Activated CD4-positive, alpha-beta T cell treated with anti-CD3 and anti-CD28 coated beads, Interleukin-2, Interleukin-6, amounts not matched to agents 100 ng/mL and 50 ng/mL, durations not matched to agents 16 hours and 8 hours (primary cell): ENCODE measurements around the gene PKIB.
"Not testable (repeated sequence)": the region's sequence is repeated elsewhere in the genome, so short reads cannot be mapped to it uniquely, and the experiment has no call there.

Source experiments
- DNase-seq: peaks from one replicate; pipeline ENCODE4 v3.0.0-alpha.2; 2020

Gene PKIB

GRCh38 chr6:122621638-122622037 lies 11.4 kb downstream of the PKIB start:
- no peak for DNase-seq

- DNase-seq = no peak
Measured at GRCh38 chr6:122622479-122622878, 12.3 kb downstream of the PKIB start.

DNA sequence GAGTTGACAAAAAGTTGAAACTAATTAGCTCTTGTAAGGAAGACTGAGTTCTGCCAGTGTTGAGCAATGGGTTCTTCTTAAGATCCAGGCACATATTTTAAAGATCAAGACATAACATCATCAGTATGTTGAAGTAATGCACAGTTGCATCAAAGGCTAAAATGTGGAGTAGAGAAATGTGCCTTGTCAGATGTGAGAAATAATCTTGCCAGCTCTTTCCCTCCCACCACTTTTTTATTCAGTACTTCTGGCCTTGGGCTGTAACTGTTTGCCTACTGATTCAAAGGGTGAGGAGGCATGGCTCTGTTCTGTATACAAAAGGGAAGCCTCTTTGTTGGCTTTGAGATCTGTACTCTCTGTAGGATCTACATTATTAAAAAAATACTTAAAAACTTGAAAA lies 13.1 kb downstream of the PKIB start:
- DNase-seq = no peak

DNA sequence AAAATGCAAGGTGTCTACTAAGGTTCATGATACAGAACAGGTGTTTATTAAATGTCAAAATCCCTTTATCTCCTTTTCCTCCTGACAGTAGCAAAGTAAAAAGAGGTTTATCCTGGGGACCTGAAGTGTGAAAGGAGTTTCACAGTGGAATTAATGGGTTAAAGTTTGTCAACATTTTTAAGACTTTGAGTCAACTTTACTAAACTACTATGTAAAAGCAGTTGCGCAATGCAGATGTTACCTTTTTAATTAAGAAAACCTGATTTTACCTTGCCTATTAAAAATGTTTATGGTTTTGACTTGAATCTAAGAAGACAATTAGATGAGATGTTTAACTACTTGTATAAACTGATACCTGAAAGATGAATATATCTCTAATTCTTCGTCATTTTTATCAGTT lies 14.6 kb downstream of the PKIB start:
- DNase-seq = no peak

- DNase-seq = no peak
Measured at GRCh38 chr6:122628714-122629113, 18.5 kb downstream of the PKIB start.

GRCh38 chr6:122631571-122632249 lies 21.5 kb downstream of the PKIB start:
- DNase-seq = no peak

DNA sequence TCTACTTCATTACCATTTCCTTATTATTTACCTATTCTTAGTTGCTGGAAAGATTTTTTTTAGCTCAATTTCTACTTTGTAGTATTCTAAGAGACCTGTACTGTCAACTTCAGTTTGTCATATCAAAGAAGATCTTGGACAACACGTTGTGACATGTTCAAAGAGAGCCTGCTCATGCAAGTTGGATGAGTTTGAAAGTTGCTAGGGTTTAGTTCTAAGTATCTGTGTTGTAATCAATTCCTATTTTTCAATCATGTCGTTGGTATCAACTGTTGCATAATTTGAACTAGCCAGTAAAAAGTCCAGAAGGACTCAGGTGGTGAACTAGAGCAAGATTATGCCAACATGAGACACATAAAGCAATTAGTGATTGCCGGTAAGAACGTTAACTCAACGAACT lies 30.2 kb downstream of the PKIB start:
- no peak for DNase-seq

DNA sequence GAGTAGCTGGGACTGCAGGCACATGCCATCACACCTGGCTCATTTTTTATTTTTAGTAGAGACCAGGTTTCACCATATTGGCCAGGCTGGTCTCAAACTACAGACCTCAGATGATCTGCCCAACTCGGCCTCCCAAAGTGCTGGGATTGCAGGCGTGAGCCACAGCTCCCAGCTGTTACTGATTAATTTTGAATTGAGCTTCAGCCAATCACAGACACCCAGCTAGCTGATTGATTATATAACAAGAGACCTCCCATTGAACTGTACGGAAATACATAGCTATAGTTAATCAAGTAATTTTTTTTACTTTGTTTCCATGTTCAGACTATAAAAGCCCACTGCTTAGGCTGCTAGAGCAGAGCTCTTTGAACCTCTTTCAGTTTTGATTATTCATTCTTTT lies 31.6 kb downstream of the PKIB start:
- no peak for DNase-seq

GRCh38 chr6:122642604-122643003 lies 32.4 kb downstream of the PKIB start:
- DNase-seq = not testable (repeated sequence)

- DNase-seq = no peak
Measured at GRCh38 chr6:122645256-122645655, 35.1 kb downstream of the PKIB start.

- no peak for DNase-seq
Measured at GRCh38 chr6:122647765-122648164, 37.6 kb downstream of the PKIB start.

- no peak for DNase-seq
Measured at GRCh38 chr6:122648726-122649125, 38.5 kb downstream of the PKIB start.

- no peak for DNase-seq
Measured at GRCh38 chr6:122649701-122650100, 39.5 kb downstream of the PKIB start.

DNA sequence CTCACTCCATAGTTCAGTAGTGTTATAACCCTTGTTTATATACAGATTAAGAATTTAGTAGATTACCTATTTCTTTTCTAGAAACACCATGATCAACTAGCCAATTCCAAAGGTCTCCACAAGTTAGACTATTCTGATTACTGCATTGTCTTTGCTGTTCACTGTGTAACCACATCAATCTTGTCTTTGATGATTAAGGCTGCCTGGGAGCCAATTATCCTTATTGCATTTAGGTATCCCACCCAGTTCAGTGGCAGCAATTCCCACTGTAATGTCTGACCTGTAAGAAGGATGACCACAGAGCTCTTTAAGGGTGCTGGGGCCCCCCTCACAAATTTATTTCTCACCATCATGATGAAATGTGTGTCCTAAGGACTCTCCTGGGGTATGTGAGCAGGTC lies 40.2 kb downstream of the PKIB start:
- DNase-seq = no peak

- no peak for DNase-seq
Measured at GRCh38 chr6:122651031-122651430, 40.8 kb downstream of the PKIB start.

- DNase-seq = no peak
Measured at GRCh38 chr6:122651604-122652003, 41.4 kb downstream of the PKIB start.

DNA sequence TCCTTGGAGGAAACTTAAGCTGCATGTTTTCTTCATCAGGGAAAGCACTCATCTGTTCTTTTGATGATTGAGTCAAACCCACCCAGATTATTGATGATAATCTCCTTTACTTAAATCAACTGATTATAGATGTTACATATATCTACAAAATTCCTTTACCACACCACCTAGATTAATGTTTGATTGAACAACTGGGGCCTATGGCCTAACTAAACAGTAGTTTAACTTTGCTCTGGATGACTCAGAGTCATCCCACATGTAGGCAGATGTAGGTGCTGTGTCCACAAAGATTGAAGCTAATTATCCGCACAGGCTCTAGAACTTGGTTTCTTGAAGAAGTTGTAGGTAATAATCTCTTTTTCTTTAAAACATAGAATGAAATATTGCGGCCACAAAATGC lies 42.2 kb downstream of the PKIB start:
- no peak for DNase-seq

- no peak for DNase-seq
Measured at GRCh38 chr6:122653094-122653493, 42.9 kb downstream of the PKIB start.

DNA sequence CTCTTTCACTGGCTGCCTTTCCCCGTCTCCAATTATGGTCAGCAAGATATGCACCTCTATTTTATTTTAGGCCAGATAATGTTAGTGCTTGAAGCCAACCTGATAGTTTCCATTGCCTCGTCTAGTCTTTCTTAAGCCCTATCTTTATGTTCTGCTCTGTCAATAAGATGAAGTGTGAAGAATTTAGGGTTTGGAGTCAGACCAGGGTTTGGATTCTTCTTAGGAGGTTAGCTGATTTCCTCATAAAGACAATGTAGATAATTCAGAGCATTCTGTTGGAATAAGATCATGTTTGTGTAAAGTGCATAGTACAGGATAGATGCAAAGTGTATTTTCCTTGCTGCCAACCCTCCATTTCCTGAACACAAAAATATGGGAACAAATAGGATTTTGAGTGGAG lies 43.8 kb downstream of the PKIB start:
- no peak for DNase-seq

DNA sequence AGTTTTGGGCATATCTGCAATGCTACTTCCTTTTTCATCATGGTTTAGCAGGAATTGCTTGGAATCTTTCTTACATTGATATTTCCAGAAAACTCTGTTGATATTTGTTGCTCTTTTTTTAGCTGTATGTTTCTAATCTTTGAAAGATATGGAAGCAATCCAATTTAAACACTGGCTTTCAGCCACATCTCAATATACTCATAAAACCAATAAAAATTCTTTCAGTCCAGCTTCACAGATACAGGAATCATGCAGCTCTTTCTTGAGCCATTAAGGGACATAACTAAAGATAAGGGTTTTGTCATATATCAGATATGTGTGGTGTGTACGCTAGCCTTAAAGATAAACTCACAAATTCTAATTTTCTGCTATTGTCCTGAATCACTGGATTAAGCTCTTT lies 47.4 kb downstream of the PKIB start:
- no peak for DNase-seq

- no peak for DNase-seq
Measured at GRCh38 chr6:122660296-122660695, 50.1 kb downstream of the PKIB start.

DNA sequence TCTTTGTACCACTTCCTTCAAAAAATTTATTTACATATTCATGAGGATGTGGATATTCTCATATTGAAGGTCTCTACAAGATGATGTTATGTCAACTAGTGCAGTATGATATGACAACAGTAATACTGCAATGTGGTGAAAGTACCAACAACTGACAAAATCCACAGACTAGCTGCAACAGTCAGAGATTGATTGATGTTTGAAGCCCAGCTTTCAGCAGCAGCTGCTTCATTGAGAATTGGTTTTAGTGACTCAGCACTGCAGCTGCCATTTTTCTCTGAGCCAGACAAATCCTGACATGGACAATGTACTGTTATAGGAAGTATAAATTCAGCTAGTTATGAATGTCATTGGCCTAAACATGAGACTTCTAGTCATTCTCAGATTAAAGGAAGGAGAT lies 53.8 kb downstream of the PKIB start:
- no peak for DNase-seq

DNA sequence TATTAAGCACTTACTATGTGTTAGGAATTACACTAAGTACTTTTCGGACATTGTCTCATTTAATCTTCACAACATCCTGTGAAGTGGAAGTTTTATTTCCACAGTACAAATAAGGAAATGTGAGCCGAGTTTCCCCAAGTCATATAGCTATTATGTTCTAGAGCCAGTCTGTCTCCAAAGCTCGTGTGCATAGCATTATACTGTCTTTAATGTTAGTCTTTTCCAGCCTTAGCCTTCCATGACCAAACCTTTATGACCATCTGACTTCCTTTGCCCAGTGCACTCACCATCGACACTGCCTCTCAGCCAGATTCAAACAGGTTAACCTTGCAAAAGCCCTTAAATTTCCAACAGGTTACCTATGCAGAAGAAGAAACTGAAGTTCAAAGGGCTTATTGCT lies 55.7 kb downstream of the PKIB start:
- no peak for DNase-seq

DNA sequence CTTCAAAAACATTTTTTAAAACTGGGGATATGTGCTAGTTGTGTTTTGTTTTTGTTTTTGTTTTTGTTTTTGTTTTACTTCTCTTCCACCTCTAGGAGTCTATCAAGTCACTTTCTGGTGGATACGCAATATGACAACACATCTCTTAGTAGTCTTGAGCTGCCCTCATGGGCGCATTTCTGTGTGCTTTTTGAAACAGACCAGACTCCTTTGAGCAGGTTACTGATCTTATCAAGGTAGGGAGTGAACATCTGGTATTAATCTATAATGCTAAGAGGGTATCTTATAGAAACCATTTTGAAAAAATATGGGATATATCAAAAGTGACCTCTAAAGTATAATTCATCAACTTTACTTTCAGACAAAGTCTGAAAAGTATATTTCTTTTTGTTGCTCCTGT lies 56.2 kb downstream of the PKIB start:
- no peak for DNase-seq

DNA sequence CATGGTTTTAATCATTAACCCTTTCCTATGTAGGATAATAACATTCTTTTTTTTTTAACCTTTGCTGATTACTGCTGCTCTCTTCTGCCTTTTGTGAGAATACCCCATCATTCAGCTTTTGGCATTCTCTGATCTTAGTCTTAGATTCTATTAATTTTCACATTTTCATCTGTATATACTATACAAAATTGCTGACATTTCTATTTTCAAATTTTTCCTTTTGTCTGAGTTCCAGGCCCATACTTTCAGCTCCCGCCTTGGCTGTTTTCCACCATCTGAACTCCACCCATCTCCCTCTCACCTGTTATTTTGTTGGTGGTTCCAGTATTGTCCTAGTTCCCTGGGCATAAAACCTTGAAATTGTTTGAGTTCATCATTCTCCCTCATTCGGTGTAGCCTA lies 59.2 kb downstream of the PKIB start:
- DNase-seq = no peak

- DNase-seq = no peak
Measured at GRCh38 chr6:122669868-122670267, 59.7 kb downstream of the PKIB start.
